DLD1 (cell line): ENCODE results near the gene SLC22A23.
"Not testable (repeated sequence)": the region's sequence is repeated elsewhere in the genome, so short reads cannot be mapped to it uniquely, and the experiment has no call there.

Experiments used
- in situ Hi-C: cut with HindIII; loops from 2 replicates; pipeline ENCODE4 v1.10.0; 2017; ENCODE audit warnings: low sequenced_read_pairs

SLC22A23 gene

GRCh38 chr6:3258720-3259490, 197.9 kb downstream of the SLC22A23 start, which contains the start of gene PSMG4:
PSMG4 (plus strand) TSS chr6:3258947; CDS start chr6:3259023, 76 bp downstream.
- in situ Hi-C loops: no loop called here

GRCh38 chr6:3258201-3258600, 198.6 kb downstream of the SLC22A23 start:
- in situ Hi-C loops: no loop called here

- in situ Hi-C loops: no loop called here
Observed at GRCh38 chr6:3253597-3253961, 203.3 kb downstream of the SLC22A23 start.

GRCh38 chr6:3252861-3253596, 203.8 kb downstream of the SLC22A23 start:
- in situ Hi-C loops: no loop called here

GRCh38 chr6:3252369-3252768, 204.5 kb downstream of the SLC22A23 start:
- in situ Hi-C loops: no loop called here

DNA sequence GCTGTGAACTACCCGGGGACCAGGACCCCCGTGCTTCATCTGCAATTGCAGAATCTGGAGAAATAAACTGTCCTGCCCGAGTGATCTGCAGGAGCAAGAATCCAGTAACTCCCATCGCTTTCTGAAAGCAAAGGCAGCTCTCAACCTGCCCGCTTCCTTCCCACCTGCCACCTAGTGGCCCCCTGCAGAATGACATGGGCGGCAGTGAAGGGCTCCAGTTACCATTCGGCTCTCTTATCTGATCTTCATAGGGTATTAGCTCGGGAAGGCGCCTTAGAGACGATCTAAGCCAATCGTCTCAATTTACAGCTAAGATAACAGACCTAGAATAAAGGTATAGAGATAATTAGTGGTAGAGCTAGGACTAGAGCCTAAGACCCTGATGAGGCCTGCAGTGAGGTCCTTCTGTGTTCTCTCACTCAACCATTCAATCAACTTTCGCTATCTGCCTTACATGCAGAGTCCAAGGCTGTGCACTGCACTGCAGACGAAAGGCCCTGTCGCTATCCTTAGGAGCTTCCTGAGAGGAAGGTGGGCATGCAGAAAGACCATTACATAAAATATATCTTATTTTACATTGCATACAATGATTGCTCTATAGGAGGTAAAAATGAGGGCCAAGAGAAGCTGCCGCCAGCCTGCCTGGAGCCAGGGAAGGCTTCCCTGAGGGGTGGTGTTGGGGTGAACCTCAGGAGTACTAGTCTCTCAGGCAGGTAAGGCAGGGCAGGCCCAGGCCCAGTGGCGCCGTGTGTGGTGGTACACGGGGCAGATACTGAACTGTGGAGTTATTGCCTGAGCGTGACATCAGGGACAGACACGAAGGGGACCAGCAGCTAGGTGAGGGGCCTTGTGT, 205.2 kb downstream of the SLC22A23 start:
- in situ Hi-C loops: no loop called here

- in situ Hi-C loops: no loop called here
Observed at GRCh38 chr6:3250231-3250675, 206.6 kb downstream of the SLC22A23 start.

DNA sequence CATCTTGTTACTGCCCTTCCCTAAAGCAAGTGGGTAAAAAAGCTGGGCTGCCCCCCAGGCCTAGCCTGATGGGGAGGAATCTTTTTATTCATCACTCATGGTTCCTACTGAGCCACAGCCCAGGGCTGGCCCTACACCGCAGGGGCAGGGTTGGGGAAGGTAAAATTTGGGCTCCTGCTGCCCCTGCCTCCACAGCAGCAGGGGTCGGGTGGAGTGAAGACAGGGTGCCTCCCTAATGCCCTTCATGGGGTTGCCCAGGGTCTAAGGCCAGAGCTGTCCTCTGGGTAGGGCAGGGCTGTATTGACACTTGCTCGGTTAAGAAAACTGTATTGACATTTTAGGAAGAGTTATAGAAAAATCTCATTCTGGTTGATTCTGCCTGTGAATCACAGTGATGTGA, 207.0 kb downstream of the SLC22A23 start:
- in situ Hi-C loops: no loop called here

DNA sequence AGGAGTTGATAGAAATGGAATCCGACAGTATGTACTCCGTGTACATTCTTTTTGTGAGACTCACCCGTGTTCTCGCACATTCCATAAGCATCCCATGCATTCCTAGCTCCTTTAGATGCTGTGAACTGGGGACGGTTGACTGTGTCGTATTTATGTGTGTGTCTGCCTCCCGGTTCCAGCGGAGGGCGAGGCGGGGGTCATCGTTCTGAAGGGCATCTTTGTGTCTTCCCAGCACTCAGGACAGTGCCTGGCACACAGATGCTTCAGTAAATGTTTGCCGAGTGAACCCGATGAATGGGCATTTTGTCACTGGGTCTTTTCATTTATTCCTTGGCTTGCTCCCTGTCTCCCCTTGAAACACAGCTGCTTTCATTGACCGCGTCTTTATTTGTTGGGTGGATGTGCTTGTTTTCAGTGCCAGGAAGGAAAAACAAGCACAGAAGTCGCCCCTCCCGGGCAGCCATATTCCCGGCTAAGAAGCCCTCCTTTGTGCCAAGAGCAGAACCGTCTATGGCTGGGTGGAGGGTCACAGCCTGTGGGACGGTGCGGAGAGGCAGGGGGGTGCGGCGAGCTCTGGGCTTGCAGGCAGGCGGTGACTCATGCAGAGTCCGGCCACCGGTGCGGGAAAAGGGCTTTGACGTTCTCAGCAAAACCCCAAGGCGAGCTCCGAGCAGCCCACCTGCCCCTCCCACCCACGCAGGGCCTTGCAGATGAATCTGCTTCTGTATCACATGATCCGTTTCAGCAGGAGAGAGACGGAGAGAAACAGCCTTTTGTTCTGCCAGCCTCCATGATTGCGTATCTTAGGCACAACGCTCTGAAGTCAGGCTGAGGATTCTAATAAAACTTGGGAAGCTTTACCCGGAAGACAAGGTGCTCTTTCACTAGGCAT, 209.3 kb downstream of the SLC22A23 start:
- in situ Hi-C loops: no loop called here

- in situ Hi-C loops: no loop called here
Observed at GRCh38 chr6:3245216-3245615, 211.6 kb downstream of the SLC22A23 start.

- in situ Hi-C loops: not testable (repeated sequence)
Observed at GRCh38 chr6:3244832-3245161, 212.1 kb downstream of the SLC22A23 start.

- in situ Hi-C loops: no loop called here
Observed at GRCh38 chr6:3244003-3244831, 212.6 kb downstream of the SLC22A23 start.

DNA sequence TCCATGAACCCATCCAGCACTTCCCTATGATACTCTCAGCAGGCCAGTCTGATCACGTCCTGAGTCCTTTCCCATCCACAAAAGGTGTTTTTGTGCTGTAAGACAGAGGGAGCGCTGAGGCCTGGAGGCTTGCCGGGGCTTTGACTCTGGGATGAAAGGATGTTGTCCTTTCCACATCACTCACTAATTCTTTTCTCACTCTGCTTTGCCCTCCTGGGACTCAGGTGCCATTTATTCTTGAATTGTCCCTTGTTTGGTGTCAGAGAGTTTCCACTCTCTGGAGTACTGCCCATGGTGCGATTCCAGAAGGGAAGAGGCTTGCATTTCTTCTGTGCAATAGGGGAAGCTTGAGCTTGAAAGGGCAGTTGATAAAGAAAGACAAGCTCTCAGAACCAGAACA, 214.1 kb downstream of the SLC22A23 start:
- in situ Hi-C loops: no loop called here

GRCh38 chr6:3241745-3242144, 215.1 kb downstream of the SLC22A23 start:
- in situ Hi-C loops: not testable (repeated sequence)

GRCh38 chr6:3240595-3240994, 216.3 kb downstream of the SLC22A23 start:
- in situ Hi-C loops: no loop called here

DNA sequence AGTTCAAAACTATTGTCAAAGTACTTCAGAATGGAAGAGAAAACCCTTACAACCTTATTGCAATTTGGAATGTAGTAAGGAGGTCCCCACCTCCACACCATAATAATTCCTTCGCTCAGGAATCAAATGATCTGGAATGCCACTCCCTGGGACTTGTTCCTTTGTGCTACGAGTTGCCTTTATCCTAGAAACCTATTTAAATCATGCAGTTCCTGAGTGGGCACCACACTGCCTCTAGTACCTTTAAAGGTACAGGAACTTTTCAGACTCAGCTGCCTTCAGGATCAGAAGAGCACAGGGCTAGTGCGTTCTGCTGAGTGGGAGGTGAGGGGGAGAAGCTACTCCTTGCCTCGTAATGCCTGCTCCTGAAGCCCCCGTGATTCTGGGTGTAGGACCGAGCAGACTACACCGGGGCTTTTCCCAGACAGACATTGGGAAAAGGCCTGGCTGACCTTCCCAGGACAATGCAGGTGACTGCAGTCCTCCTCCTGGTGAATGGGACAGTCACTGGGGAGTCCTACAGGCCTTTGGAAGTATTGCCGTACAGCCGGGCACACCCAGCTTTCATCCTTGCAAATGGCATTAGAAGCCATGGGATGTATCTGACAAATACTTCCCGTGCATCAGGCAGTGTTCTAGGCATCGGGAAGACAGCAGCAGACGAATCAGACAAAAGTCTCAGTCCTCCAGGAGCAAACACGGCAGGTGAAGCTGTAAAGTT, 217.6 kb downstream of the SLC22A23 start:
- in situ Hi-C loops: no loop called here

DNA sequence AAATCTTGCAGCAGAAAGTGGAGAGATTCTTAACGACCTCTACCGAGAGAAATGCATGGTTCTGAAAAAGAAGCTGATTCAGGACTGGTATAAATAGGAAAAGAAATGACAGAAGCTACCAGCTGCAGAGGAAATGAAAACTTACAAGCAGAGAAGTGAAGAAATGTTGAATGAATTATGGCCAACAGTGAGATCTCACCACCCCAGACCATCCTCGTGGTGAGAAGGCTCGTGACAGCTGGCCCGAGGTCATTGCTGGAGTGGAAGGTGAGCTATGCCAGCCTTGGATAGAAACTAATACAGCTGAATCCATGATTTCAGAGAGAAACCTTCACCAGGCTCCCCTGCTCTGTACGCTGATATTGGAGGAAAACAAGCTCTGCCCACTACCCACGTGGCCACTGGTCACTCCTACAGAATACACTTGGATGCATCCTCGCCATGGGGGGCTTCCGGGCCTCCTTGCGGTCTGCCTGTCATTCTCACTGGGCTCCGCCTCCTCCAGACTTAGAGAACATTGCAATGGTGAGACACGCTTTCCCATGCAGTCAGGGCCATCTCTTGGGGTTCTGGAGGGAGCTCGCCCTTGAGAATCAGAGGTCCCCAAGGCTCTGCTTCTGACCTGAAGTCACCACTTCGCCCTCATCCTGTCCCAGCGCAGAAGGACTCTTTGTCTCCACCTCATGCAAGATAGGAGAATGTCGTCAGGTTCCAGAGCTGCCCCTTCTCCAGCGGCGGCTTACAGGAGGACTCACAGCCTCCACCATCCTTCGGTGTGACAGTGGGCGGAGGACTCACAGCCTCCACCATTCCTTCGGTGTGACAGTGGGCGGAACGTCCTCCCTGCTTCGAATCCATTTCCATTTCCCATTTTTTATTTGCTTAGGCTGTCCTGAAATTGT, 218.8 kb downstream of the SLC22A23 start:
- in situ Hi-C loops: no loop called here

DNA sequence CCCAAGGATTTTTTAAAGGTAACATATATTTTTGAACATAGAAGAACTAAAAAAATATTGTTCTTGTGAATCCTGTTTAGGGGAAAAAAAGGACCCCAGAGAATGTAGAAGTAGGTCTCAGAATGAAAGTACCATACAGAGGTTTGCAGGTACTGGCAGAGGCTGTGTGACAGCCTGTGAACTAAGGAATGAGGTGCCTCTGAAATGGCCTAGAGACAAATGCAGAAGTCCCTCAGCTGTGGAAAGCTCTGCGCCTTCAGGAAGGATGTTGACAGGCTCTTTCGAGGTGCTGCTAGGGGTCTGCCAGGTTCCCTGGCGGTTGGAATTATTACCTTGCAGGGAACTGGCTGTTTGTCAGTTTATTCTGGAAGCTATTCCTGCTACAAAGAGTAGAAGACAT, 220.8 kb downstream of the SLC22A23 start:
- in situ Hi-C loops: no loop called here
